ENCODE data around the gene FNBP1L.

Gene FNBP1L

GRCh38 chr1:93519199-93519829, 71.4 kb downstream of the FNBP1L start:
- no peak for DNase-seq
- H3K4me1 Mint-ChIP-seq = no peaks in the 10 kb centered on the region
- peaks cover 27% of the 10 kb centered on the region for H3K9me3 Mint-ChIP-seq
- no peaks in the 10 kb centered on the region for H3K27me3 Mint-ChIP-seq (ENCODE audit: low read depth, poor library complexity)
- no peak for TF ChIP-seq CTCF (IDR thresholded peaks at IDR 0.05)
- peaks cover 68% of the 10 kb centered on the region for H3K36me3 Mint-ChIP-seq (ENCODE audit: low read depth)
- no peak overlapping the region for H3K4me3 Mint-ChIP-seq
- H3K27ac Mint-ChIP-seq = peak overlapping the region; percentile 37

DNA sequence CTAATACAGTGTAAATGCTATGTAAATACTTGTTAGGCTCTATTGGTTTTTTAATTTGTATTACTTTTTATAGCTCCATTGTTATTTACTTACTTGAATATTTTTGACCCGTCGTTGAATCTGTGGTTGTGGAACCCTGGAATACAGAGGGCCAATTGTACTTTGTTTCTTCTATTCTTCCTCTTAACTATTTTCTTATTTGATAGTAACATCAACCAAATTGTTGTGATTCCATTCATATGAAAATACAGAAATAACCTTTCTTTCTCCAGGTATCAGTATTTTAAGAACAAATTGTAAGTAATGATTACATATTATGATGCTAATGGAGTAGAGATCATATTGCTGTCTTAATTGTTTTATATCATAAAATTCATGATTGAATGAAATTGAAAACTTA, 73.7 kb downstream of the FNBP1L start:
- H3K27me3 Mint-ChIP-seq (ENCODE audit: low read depth, poor library complexity) = no peaks in the 10 kb centered on the region
- no peak for TF ChIP-seq CTCF (IDR thresholded peaks at IDR 0.05)
- H3K4me1 Mint-ChIP-seq = no peaks in the 10 kb centered on the region
- peaks cover 24% of the 10 kb centered on the region for H3K9me3 Mint-ChIP-seq
- H3K27ac Mint-ChIP-seq = no peak overlapping the region
- DNase-seq = no peak
- no peak overlapping the region for H3K4me3 Mint-ChIP-seq
- peaks cover 69% of the 10 kb centered on the region for H3K36me3 Mint-ChIP-seq (ENCODE audit: low read depth)

DNA sequence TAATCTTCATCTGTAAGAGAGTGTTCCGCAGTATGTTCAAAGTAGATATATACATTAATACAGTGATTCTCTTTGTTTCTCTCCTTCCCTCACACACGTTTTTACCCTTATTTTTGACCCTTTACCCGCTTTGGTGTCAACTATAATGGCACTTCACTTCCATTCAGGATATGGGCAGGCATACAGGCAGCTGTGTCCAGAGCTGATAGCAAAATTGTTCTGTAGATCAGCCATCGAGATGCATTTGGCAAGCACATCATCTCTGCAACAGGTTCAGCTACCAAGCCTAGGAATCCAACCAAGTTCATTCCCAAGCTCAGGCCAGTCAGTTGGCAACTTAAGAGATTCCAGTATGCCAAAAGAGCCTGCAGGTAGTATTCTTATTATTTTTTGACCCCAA, 74.8 kb downstream of the FNBP1L start:
- no peaks in the 10 kb centered on the region for H3K27me3 Mint-ChIP-seq (ENCODE audit: low read depth, poor library complexity)
- peaks cover 15% of the 10 kb centered on the region for H3K9me3 Mint-ChIP-seq
- H3K36me3 Mint-ChIP-seq (ENCODE audit: low read depth) = peaks cover 66% of the 10 kb centered on the region
- no peak for DNase-seq
- H3K4me3 Mint-ChIP-seq = no peak overlapping the region
- H3K27ac Mint-ChIP-seq = peak overlapping the region; percentile 24
- no peak for TF ChIP-seq CTCF (IDR thresholded peaks at IDR 0.05)
- no peaks in the 10 kb centered on the region for H3K4me1 Mint-ChIP-seq

DNA sequence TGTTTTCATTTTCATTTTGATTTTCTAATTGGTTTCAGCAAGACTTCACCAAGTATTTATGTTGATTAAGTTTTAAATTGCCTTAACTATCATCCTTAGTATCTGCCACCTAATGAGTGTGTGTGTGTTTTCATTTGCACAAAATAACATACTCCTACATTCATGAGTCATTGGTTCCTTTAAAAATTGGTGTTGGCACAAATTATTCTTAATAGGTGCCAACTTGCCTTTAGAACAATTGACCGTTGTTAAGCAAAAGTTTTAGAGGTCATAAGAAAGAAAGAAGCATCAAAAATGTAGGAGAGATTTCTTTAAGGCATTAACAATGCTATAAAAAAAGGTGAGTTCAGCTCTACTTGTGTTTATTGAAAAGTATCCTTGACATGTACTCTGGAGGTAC, 77.5 kb downstream of the FNBP1L start:
- no peak for DNase-seq
- Mint-ChIP-seq H3K27me3 (ENCODE audit: low read depth, poor library complexity) (no peaks in the 10 kb centered on the region), H3K27ac (no peak overlapping the region), H3K9me3 (peaks cover 13% of the 10 kb centered on the region), H3K36me3 (ENCODE audit: low read depth) (peaks cover 64% of the 10 kb centered on the region), H3K4me3 (no peak overlapping the region), H3K4me1 (no peaks in the 10 kb centered on the region)
- TF ChIP-seq CTCF (IDR thresholded peaks at IDR 0.05) = no peak

DNA sequence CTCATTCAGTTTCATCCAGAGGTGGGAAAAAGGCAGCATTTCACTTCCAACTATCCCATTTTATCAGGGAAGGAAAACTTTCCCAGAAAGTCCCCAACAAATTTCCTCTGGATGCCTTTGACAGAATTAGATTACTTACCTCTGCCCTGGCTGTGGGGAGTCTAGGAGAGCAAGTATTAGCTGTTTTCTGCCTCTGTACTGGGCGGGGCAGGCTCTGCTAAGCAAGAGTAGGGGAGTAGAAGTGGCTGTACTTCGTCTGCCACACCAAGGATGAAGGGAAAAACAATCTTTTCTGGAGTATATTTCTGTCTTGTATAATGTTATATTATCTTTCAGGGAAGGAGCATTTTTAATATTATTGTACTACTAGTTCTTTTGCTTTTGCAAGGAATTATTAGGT, 78.5 kb downstream of the FNBP1L start:
- Mint-ChIP-seq H3K27ac (peak overlapping the region; percentile 55), H3K36me3 (ENCODE audit: low read depth) (peaks cover 64% of the 10 kb centered on the region), H3K4me3 (no peak overlapping the region), H3K27me3 (ENCODE audit: low read depth, poor library complexity) (no peaks in the 10 kb centered on the region), H3K4me1 (no peaks in the 10 kb centered on the region), H3K9me3 (peaks cover 3% of the 10 kb centered on the region)
- no peak for DNase-seq
- TF ChIP-seq CTCF (IDR thresholded peaks at IDR 0.05) = no peak

DNA sequence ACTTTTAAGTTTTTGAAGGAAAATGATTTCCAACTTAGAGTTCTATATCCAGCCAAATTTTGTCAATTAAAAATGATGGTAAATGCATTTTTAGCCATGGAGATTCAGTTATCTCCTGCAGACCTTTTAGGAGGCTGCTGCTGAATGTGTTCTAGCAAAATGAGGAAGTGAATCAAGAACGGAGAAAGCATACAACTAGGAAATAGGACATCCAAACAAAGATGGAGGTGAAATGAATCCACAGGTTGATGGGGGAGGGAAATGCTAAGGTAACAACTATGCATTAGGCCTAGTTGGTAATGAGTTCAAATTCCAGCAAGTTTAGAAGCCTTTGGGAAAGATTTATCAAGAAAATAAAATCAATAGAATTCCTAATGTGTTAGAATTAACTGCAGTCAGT, 80.5 kb downstream of the FNBP1L start:
- H3K4me3 Mint-ChIP-seq = no peak overlapping the region
- DNase-seq = no peak
- no peaks in the 10 kb centered on the region for H3K4me1 Mint-ChIP-seq
- H3K9me3 Mint-ChIP-seq = no peaks in the 10 kb centered on the region
- no peak for TF ChIP-seq CTCF (IDR thresholded peaks at IDR 0.05)
- H3K36me3 Mint-ChIP-seq (ENCODE audit: low read depth) = peaks cover 68% of the 10 kb centered on the region
- no peak overlapping the region for H3K27ac Mint-ChIP-seq
- H3K27me3 Mint-ChIP-seq (ENCODE audit: low read depth, poor library complexity) = no peaks in the 10 kb centered on the region
